ENCODE results near the gene HSD17B8. TPM values are rescaled to one million over a fixed set of nuclear protein-coding genes. Genes with fewer than 3 reads are reported as not detected.

HSD17B8 gene
- total and polyA plus RNA-seq, 10 donors: 8.7 to 24.1 (median 16.1) TPM

DNA sequence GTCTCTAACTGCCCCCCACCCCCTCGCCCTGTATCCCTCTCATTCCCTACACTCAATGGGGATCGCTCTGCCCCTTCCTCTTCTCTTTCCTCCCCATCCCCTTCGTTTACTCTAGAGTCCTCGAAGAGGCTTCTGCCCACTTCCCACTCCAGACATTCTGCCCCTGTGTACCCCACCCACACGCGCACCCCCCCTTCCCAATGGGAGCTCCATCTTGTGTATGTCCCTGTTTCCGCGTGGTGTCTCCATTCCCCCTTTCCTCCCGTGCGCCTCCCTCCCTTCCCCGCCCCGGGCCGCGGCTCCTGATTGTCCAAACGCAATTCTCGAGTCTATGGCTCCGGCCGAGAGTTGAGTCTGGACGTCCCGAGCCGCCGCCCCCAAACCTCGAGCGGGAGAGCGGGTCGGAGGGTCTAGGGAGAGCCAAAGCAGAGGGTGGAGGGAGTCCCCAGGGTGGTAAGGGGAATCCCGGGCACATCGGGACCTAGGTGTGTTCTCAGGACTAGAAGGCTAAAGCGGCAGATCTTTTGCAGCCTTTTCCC is 3.2 kb downstream of the HSD17B8 start:
- peaks cover 0 to 49% (median 34%) of the 10 kb centered on the region in 6 donors for H3K36me3 ChIP-seq
- intact Hi-C loops (cut with DNase I; ENCODE audit: low total_unique reads): no loop called here
- H3K4me1 ChIP-seq: peaks cover 21 to 82% (median 50%) of the 10 kb centered on the region in 6 donors
- peak overlapping the region; percentile 93 to 95 (median 94) for H3K27ac ChIP-seq
- H3K9me3 ChIP-seq: no peaks in the 10 kb centered on the region
- TF ChIP-seq POLR2AphosphoS5 (IDR thresholded peaks at IDR 0.05): no peak
- TF ChIP-seq POLR2A (IDR thresholded peaks at IDR 0.05): no peak
- TF ChIP-seq, protein P1, sequence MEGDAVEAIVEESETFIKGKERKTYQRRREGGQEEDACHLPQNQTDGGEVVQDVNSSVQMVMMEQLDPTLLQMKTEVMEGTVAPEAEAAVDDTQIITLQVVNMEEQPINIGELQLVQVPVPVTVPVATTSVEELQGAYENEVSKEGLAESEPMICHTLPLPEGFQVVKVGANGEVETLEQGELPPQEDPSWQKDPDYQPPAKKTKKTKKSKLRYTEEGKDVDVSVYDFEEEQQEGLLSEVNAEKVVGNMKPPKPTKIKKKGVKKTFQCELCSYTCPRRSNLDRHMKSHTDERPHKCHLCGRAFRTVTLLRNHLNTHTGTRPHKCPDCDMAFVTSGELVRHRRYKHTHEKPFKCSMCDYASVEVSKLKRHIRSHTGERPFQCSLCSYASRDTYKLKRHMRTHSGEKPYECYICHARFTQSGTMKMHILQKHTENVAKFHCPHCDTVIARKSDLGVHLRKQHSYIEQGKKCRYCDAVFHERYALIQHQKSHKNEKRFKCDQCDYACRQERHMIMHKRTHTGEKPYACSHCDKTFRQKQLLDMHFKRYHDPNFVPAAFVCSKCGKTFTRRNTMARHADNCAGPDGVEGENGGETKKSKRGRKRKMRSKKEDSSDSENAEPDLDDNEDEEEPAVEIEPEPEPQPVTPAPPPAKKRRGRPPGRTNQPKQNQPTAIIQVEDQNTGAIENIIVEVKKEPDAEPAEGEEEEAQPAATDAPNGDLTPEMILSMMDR (IDR thresholded peaks at IDR 0.05 in 8 of 11, conservative IDR thresholded peaks at IDR 0.05 in 3 of 11): no peak
- H3K4me3 ChIP-seq: peak overlapping the region; percentile 44 to 78 (median 66)
- H3K27me3 ChIP-seq (replicated peaks in 1 of 7): peaks cover 0 to 6% (median 0%) of the 10 kb centered on the region in 7 donors
- DNase-seq: peak; percentile 85
- 1 to 4% (median 2%) methylated on average over 28 to 29 of the region's 29 CpGs for WGBS, 5 donors

DNA sequence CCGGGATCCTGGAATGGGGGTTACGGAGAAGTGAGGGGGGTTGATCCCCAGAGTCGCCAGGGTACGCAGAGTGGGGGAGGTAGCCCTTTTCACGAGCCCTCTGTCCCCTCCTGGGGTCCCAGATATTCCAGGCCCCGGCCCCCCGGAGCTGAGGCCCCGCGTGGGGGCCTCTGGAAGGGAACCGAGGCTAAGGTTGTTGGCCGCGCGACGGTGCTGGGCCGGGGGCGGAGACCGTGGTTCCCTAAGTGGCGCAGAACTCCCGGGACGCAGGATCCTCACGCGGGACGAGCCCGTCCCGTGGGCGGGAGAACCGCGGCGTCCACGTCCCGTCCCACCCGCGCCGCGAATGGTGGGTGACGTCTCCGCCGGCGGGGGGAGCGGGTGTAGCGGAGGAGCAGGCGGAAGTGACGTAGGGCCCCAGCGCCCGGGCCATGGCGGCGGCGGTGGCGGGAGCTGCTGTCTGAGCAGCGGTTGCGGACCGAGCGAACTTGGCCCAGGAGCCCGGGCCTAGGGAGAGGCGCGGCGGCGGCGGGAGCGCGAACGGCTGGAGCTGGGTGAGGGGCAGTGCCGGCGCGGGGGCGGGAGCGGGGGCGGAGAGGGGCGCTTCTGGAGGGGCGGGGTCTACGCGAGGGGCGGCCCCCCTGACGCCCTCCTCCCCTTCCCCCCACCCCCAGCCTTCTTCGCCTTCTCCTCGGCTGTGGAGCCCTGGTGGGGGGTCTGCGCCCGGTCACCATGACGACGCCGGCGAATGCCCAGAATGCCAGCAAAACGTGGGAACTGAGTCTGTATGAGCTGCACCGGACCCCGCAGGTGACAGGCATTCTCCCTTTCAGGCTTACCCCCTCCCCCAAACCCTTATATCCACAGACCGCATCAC is 3.9 kb downstream of the HSD17B8 start, which contains the start of gene RING1:
Gene RING1 (plus strand): TSS at position 410 of the 877 bp plus-strand sequence. CDS start 323 bp downstream, at position 733.
- Histone ChIP-seq H3K4me3 (peak within 1 kb of the TSS; percentile 44 to 78 (median 66)), H3K36me3 (peaks cover 0 to 42% (median 27%) of the 10 kb centered on the region in 6 donors), H3K4me1 (peaks cover 24 to 82% (median 51%) of the 10 kb centered on the region in 6 donors), H3K9me3 (no peaks in the 10 kb centered on the region), H3K27me3 (replicated peaks in 1 of 7) (peaks cover 0 to 13% (median 5%) of the 10 kb centered on the region in 7 donors), H3K27ac (peak within 1 kb of the TSS; percentile 93 to 95 (median 94))
- WGBS, 5 donors: 0 to 2% (median 0%) methylated on average over 32 to 84 of the region's 86 CpGs
- TF ChIP-seq, protein P1 (IDR thresholded peaks at IDR 0.05 in 8 of 11, conservative IDR thresholded peaks at IDR 0.05 in 3 of 11): peak in 3 of 11 experiments; percentile 28 to 41 (median 28)
- TF ChIP-seq POLR2AphosphoS5 (IDR thresholded peaks at IDR 0.05) (peak; percentile 99 to 100 (median 100)), POLR2A (IDR thresholded peaks at IDR 0.05) (peak; percentile 72 to 94 (median 93))
- DNase-seq: peak; percentile 97
- intact Hi-C loops (cut with DNase I; ENCODE audit: low total_unique reads): no loop called here

DNA sequence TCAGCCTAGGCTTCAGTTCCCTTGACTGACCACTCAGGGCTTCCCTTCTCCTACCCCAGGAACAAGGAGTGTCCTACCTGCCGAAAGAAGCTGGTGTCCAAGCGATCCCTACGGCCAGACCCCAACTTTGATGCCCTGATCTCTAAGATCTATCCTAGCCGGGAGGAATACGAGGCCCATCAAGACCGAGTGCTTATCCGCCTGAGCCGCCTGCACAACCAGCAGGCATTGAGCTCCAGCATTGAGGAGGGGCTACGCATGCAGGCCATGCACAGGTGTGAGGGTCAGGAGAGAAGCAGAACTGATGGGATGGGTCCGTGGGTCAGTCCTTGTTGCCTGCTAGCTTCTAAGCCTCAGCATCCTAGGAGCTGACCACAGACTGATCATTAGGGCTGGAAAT is 5.4 kb downstream of the HSD17B8 start:
- peaks cover 0 to 24% (median 8%) of the 10 kb centered on the region in 7 donors for H3K27me3 ChIP-seq (replicated peaks in 1 of 7)
- intact Hi-C loops (cut with DNase I; ENCODE audit: low total_unique reads): no loop called here
- TF ChIP-seq, protein P1 (IDR thresholded peaks at IDR 0.05 in 8 of 11, conservative IDR thresholded peaks at IDR 0.05 in 3 of 11): no peak
- TF ChIP-seq POLR2AphosphoS5 (IDR thresholded peaks at IDR 0.05) (no peak), POLR2A (IDR thresholded peaks at IDR 0.05) (no peak)
- DNase-seq: no peak
- H3K4me3 ChIP-seq: no peak overlapping the region
- H3K27ac ChIP-seq: no peak overlapping the region
- peaks cover 0 to 34% (median 21%) of the 10 kb centered on the region in 6 donors for H3K36me3 ChIP-seq
- 93 to 99% (median 95%) methylated on average over 8 to 10 of the region's 10 CpGs for WGBS, 5 donors
- H3K9me3 ChIP-seq: no peaks in the 10 kb centered on the region
- peaks cover 13 to 76% (median 45%) of the 10 kb centered on the region in 6 donors for H3K4me1 ChIP-seq

Data from spleen (tissue), 11 donors.